ENCODE results near the gene PDE1A. TPM values are rescaled to one million over a fixed set of nuclear protein-coding genes. Genes with fewer than 3 reads are reported as not detected.

Gene PDE1A
- total and polyA plus RNA-seq, 10 of the 15 experiments (the other 5 are each of a cell fraction or from before 2014, with no cell fraction given) = 1.1 TPM; not detected in 9

DNA sequence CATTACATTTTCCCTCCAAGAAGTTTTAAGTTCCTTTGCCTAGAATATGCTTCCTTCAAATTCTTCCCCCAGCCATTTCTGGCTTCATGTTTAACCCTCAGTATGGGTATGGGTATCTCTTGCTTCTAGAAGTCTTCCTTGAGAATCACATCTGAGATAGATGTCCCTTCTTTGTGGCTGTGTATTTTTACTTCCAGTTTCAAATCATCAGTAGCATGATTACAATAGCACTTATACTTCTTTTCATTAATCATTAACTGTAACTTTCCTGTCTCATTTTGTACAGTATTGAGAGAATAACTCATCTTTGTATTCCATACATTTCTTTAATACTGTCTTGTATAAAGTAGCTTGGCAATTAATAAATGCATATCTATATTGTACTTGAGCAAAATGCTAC, 17.3 kb upstream of the PDE1A start:
- no peak overlapping the region for H3K4me3 ChIP-seq
- intact Hi-C loops (cut with micrococcal nuclease; ENCODE audit: unreplicated experiment) = no loop called here
- H3K4me2 ChIP-seq (ENCODE audit: control insufficient read depth, insufficient read depth) = no peak overlapping the region
- H3K27me3 ChIP-seq (replicated peaks in 1 of 2; ENCODE audit: control insufficient read depth in 2 of 2, insufficient read depth in 2 of 2, low read length in 1 of 2) = no peaks in the 10 kb centered on the region; a peak in 1 of 4 replicates
- H3K9ac ChIP-seq (ENCODE audit: control insufficient read depth, insufficient read depth, low read length) = no peak overlapping the region
- FAIRE-seq = no peak
- BruUV-seq (replicated peaks) = no TSS peak
- ChIA-PET POLR2A (no interaction called here), SMC1A (ENCODE audit: uncharacterized antibody, unreplicated experiment) (no interaction called here), CTCF (interaction anchor here (1.1 kb wide), 1 partner anchor 203 kb away, joined by 3 read pairs; no protein-coding TSS in a partner anchor), RAD21 (ENCODE audit: unreplicated experiment) (no interaction called here)
- no peaks in the 10 kb centered on the region for H3K4me1 ChIP-seq (ENCODE audit: control insufficient read depth, insufficient read depth, low read length)
- H3K36me3 ChIP-seq (ENCODE audit: control insufficient read depth in 2 of 2, insufficient read depth in 2 of 2, low read length in 1 of 2) = no peaks in the 10 kb centered on the region
- no peaks in the 10 kb centered on the region for H3K79me2 ChIP-seq (ENCODE audit: control insufficient read depth, insufficient read depth, low read length)
- ATAC-seq = peak; percentile 45; the same call in 2 of the 3 replicates
- DNase-seq (ENCODE audit: low read depth, low spot score) = no peak
- H2AFZ ChIP-seq (ENCODE audit: control insufficient read depth, low read depth, low read length) = no peak overlapping the region
- in situ Hi-C loops (cut with MboI) = no loop called here
- TF ChIP-seq SRF (IDR thresholded peaks at IDR 0.05; ENCODE audit: low read depth in 2 of 2, low read length in 2 of 2) = no peak
- no peak for TF ChIP-seq MYB (IDR thresholded peaks at IDR 0.05; ENCODE audit: borderline replicate concordance, low read depth, low read length)
- TF ChIP-seq RELA (IDR thresholded peaks at IDR 0.05; ENCODE audit: borderline replicate concordance, partially characterized antibody) = no peak
- TF ChIP-seq ATF7 (IDR thresholded peaks at IDR 0.05; ENCODE audit: low read depth) = no peak
- no peaks in the 10 kb centered on the region for H4K20me1 ChIP-seq (ENCODE audit: control insufficient read depth, insufficient read depth)
- no peaks in the 10 kb centered on the region for H3K9me3 ChIP-seq (replicated peaks; ENCODE audit: control insufficient read depth, insufficient read depth, low read length)
- H3K27ac ChIP-seq (ENCODE audit: control insufficient read depth, insufficient read depth) = no peak overlapping the region

- H3K9me3 ChIP-seq (replicated peaks; ENCODE audit: control insufficient read depth, insufficient read depth, low read length) = no peaks in the 10 kb centered on the region
- ChIA-PET POLR2A (no interaction called here), RAD21 (ENCODE audit: unreplicated experiment) (no interaction called here), SMC1A (ENCODE audit: uncharacterized antibody, unreplicated experiment) (no interaction called here), CTCF (no interaction called here)
- no peak overlapping the region for H3K9ac ChIP-seq (ENCODE audit: control insufficient read depth, insufficient read depth, low read length)
- no peaks in the 10 kb centered on the region for H3K27me3 ChIP-seq (replicated peaks in 1 of 2; ENCODE audit: control insufficient read depth in 2 of 2, insufficient read depth in 2 of 2, low read length in 1 of 2)
- no peaks in the 10 kb centered on the region for H3K79me2 ChIP-seq (ENCODE audit: control insufficient read depth, insufficient read depth, low read length)
- no peak for DNase-seq (ENCODE audit: low read depth, low spot score)
- H2AFZ ChIP-seq (ENCODE audit: control insufficient read depth, low read depth, low read length) = no peak overlapping the region
- H4K20me1 ChIP-seq (ENCODE audit: control insufficient read depth, insufficient read depth) = no peaks in the 10 kb centered on the region
- no peaks in the 10 kb centered on the region for H3K36me3 ChIP-seq (ENCODE audit: control insufficient read depth in 2 of 2, insufficient read depth in 2 of 2, low read length in 1 of 2)
- 0% methylated on average over 1 of the region's 1 CpG for WGBS (ENCODE audit: insufficient coverage, insufficient replicate concordance, low lambda C conversion rate, missing lambda C conversion rate)
- H3K4me2 ChIP-seq (ENCODE audit: control insufficient read depth, insufficient read depth) = no peak overlapping the region
- in situ Hi-C loops (cut with MboI) (no loop called here), intact Hi-C loops (cut with micrococcal nuclease; ENCODE audit: unreplicated experiment) (no loop called here)
- FAIRE-seq = no peak
- no peaks in the 10 kb centered on the region for H3K4me1 ChIP-seq (ENCODE audit: control insufficient read depth, insufficient read depth, low read length)
- no TSS peak for BruUV-seq (replicated peaks)
- ATAC-seq = no peak
- H3K4me3 ChIP-seq = no peak overlapping the region
- no peak overlapping the region for H3K27ac ChIP-seq (ENCODE audit: control insufficient read depth, insufficient read depth)
- no peak for TF ChIP-seq PML (IDR thresholded peaks at IDR 0.05; ENCODE audit: low read length)
- TF ChIP-seq EED (IDR thresholded peaks at IDR 0.05; ENCODE audit: low read depth) = no peak
- no peak for TF ChIP-seq STAT1 (conservative IDR thresholded peaks at IDR 0.05)
- no peak for TF ChIP-seq ZSCAN29 (IDR thresholded peaks at IDR 0.05)
- no peak for TF ChIP-seq IRF4 (IDR thresholded peaks at IDR 0.05; ENCODE audit: low read depth, low read length)
- no peak for TF ChIP-seq CHD1 (IDR thresholded peaks at IDR 0.05; ENCODE audit: low read depth, low read length)
- no peak for TF ChIP-seq FOXM1 (IDR thresholded peaks at IDR 0.05; ENCODE audit: low read depth, low read length)
- TF ChIP-seq CREM (IDR thresholded peaks at IDR 0.05; ENCODE audit: low read depth) = no peak
- TF ChIP-seq SREBF2 (IDR thresholded peaks at IDR 0.05; ENCODE audit: low read length) = no peak
These were observed 9.4 kb upstream of the PDE1A start for GRCh38 chr2:182436252-182436651.

All from GM12878 (cell line).